GM19351 (cell line): Measurements from ENCODE around the gene GCNT1.
A peak's percentile ranks its signal among the peaks of the same experiment; 100 is the strongest.
"Not testable (repeated sequence)": the region's sequence is repeated elsewhere in the genome, so short reads cannot be mapped to it uniquely, and the experiment has no call there.

ENCODE experiments used
- ATAC-seq: cut with Tn5 transposase; IDR thresholded peaks from one replicate; pipeline ENCODE4 v1.9.1; 2021; ENCODE audit warnings: mild to moderate bottlenecking, moderate library complexity; ENCODE audit not compliant: unreplicated experiment

The GCNT1 gene

GRCh38 chr9:76458903-76459693, at the start of gene GCNT1:
GCNT1 (plus strand) TSS chr9:76459182; CDS start chr9:76502382, 43,200 bp downstream.
- peak; percentile 82 for ATAC-seq

GRCh38 chr9:76412638-76413037, 46.3 kb upstream of the GCNT1 start:
- ATAC-seq = no peak

GRCh38 chr9:76413658-76414057, 45.3 kb upstream of the GCNT1 start:
- ATAC-seq = no peak

- ATAC-seq = peak; percentile 91
Measured at GRCh38 chr9:76414661-76415060, 44.3 kb upstream of the GCNT1 start.

GRCh38 chr9:76415154-76415553, 43.8 kb upstream of the GCNT1 start:
- no peak for ATAC-seq

GRCh38 chr9:76415731-76416130, 43.3 kb upstream of the GCNT1 start:
- ATAC-seq = no peak

- ATAC-seq = no peak
Measured at GRCh38 chr9:76417394-76417793, 41.6 kb upstream of the GCNT1 start.

GRCh38 chr9:76419782-76420380, 39.1 kb upstream of the GCNT1 start:
- no peak for ATAC-seq

- no peak for ATAC-seq
Measured at GRCh38 chr9:76423216-76424177, 35.5 kb upstream of the GCNT1 start.

- no peak for ATAC-seq
Measured at GRCh38 chr9:76424491-76424890, 34.5 kb upstream of the GCNT1 start.

- ATAC-seq = no peak
Measured at GRCh38 chr9:76425677-76426453, 33.1 kb upstream of the GCNT1 start.

- ATAC-seq = no peak
Measured at GRCh38 chr9:76426807-76427419, 32.1 kb upstream of the GCNT1 start.

GRCh38 chr9:76431601-76432000, 27.4 kb upstream of the GCNT1 start:
- ATAC-seq = no peak

GRCh38 chr9:76433406-76433805, 25.6 kb upstream of the GCNT1 start:
- ATAC-seq = no peak

GRCh38 chr9:76433836-76434235, 25.1 kb upstream of the GCNT1 start:
- ATAC-seq = no peak

GRCh38 chr9:76434897-76435296, 24.1 kb upstream of the GCNT1 start:
- ATAC-seq = not testable (repeated sequence)

GRCh38 chr9:76437017-76437699, 21.8 kb upstream of the GCNT1 start:
- ATAC-seq = not testable (repeated sequence)

- peak; percentile 69 for ATAC-seq
Measured at GRCh38 chr9:76438841-76439588, 20.0 kb upstream of the GCNT1 start.
